ENCODE data around the gene MGP. TPM values are rescaled to one million over a fixed set of nuclear protein-coding genes. Genes with fewer than 3 reads are reported as not detected.
A peak's percentile ranks its signal among the peaks of the same experiment; 100 is the strongest.

The MGP gene
- total RNA-seq, 4 donors from 2014 or later = 136 to 2,566 (median 1,232) TPM

DNA sequence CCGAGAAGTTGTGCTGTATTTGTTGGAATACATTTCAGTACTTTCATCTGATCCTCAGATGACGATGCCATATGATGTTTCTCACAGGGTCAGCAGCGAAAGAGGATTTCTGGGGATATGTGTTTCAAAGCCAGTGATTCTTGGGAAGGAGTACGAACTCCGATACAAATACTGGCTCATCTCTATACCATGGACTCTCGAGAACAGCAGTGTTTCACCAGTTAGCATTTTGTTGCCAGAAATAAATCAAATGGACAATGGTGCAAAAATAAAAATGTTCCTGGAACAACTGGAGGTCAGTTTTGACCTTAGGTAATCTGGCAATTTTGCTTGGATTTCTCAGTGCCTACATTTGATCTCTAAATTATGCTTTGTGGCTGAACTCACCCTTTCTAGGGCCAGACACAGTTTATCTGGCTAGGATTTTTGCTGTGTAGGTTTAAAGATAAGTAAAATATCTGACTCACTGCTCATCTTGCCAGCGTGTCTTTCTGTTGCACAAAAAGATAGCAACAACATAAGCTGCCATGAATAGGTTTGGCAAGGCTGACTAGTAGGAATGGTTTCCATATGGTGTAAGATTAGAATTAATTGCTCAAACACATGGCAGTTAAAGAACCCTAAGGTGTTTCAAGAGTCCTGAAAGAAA is 11.0 kb upstream of the MGP start:
- H3K4me3 ChIP-seq = no peak overlapping the region
- peak overlapping the region; percentile 20 to 51 for H3K27ac ChIP-seq
- DNase-seq = peak in 1 of 2 donors; percentile 52
- no peaks in the 10 kb centered on the region for H3K27me3 ChIP-seq
- no peaks in the 10 kb centered on the region for H3K36me3 ChIP-seq
- TF ChIP-seq POLR2A (IDR thresholded peaks at IDR 0.05) = no peak
- TF ChIP-seq, protein P1, sequence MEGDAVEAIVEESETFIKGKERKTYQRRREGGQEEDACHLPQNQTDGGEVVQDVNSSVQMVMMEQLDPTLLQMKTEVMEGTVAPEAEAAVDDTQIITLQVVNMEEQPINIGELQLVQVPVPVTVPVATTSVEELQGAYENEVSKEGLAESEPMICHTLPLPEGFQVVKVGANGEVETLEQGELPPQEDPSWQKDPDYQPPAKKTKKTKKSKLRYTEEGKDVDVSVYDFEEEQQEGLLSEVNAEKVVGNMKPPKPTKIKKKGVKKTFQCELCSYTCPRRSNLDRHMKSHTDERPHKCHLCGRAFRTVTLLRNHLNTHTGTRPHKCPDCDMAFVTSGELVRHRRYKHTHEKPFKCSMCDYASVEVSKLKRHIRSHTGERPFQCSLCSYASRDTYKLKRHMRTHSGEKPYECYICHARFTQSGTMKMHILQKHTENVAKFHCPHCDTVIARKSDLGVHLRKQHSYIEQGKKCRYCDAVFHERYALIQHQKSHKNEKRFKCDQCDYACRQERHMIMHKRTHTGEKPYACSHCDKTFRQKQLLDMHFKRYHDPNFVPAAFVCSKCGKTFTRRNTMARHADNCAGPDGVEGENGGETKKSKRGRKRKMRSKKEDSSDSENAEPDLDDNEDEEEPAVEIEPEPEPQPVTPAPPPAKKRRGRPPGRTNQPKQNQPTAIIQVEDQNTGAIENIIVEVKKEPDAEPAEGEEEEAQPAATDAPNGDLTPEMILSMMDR (IDR thresholded peaks at IDR 0.05) = no peak
- no peaks in the 10 kb centered on the region for H3K9me3 ChIP-seq
- intact Hi-C loops (cut with DNase I; ENCODE audit: low total_unique reads) = no loop called here
- H3K4me1 ChIP-seq = peaks cover 0 to 9% of the 10 kb centered on the region in 2 donors

DNA sequence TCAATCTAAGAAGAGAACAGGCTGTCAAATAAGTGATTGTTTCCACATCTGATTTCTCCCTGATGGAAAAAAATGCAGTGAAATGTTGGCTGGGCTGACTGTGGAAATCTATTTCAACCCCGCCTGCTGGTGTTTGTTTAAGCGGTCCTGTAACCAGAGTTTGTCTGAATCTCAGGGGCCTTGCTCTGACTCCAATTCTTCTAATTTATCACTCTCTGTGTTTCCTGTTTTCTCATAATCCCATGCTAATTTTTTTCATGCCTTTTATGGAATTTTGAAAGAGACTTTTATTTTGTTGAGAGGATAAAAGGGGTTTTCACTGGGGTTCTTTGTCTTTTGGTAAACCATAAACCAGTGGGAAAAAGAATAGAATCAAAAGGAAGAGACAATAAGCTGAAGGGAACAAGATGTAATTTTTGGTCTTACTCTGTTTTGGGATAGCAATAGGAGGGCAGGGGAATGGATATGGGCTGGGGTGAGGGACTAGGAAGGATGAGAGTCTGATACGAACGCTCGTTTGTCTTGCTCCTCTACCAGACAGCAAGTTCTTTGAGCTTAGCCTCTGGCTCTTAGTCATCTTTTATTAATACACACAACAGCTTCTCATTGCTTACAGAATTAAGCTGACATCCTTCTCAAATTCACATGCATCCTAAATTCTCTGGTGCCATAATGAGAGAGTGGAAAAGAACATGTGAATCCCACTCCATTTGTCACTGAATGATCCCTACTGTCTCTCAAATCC is 8.0 kb upstream of the MGP start:
- TF ChIP-seq, protein P1 (IDR thresholded peaks at IDR 0.05) = no peak
- TF ChIP-seq POLR2A (IDR thresholded peaks at IDR 0.05) = peak in 1 of 2 donors; percentile 3
- H3K27me3 ChIP-seq = no peaks in the 10 kb centered on the region
- peaks cover 0 to 9% of the 10 kb centered on the region in 2 donors for H3K4me1 ChIP-seq
- intact Hi-C loops (cut with DNase I; ENCODE audit: low total_unique reads) = no loop called here
- H3K36me3 ChIP-seq = no peaks in the 10 kb centered on the region
- H3K27ac ChIP-seq = peak overlapping the region; percentile 76 to 77
- H3K9me3 ChIP-seq = no peaks in the 10 kb centered on the region
- DNase-seq = peak in 1 of 2 donors; percentile 42
- no peak overlapping the region for H3K4me3 ChIP-seq

DNA sequence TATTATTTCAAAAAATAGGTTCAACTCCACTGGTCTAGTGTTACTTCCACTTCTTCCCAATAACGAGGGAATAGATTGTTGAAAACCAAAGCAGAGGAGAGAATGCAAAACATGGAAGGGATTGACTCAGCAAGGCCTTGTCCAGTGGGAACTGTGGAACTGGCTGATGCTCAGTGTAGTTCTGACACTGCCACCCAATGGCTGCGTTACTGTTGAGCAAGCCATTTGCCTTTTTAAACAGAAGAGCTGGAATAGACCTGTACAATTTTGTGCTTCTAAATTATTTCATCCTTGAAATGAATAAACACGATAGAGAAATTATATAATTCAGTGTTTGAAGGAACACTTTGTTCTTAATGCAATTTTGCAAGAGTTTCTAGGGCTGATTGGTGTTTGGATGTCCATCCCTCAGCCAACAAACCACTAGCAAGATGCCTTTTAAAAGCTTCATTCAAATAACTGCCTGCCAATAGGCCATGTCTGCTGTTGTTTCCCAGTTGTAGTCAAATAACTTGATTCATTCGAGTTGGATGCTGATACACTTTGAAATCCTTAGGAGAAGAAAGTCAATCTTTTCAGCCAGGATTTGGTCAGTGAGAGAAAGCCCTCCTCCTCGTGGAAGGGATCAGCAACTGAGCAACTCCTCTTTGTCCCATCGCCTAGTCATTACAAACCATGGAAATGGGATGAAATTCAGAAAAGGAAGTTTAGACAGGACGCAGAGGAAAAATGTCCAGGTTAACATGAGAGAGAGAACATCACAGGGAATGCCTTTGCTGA is 7.3 kb upstream of the MGP start:
- no peaks in the 10 kb centered on the region for H3K9me3 ChIP-seq
- H3K4me3 ChIP-seq = no peak overlapping the region
- peak in 1 of 2 donors; percentile 2 for TF ChIP-seq POLR2A (IDR thresholded peaks at IDR 0.05)
- TF ChIP-seq, protein P1 (IDR thresholded peaks at IDR 0.05) = peak in 2 of 4 experiments; percentile 4 to 19
- peak overlapping the region; percentile 76 to 77 for H3K27ac ChIP-seq
- H3K27me3 ChIP-seq = no peaks in the 10 kb centered on the region
- peak; percentile 72 to 78 for DNase-seq
- no peaks in the 10 kb centered on the region for H3K36me3 ChIP-seq
- H3K4me1 ChIP-seq = peaks cover 0 to 9% of the 10 kb centered on the region in 2 donors
- intact Hi-C loops (cut with DNase I; ENCODE audit: low total_unique reads) = no loop called here

DNA sequence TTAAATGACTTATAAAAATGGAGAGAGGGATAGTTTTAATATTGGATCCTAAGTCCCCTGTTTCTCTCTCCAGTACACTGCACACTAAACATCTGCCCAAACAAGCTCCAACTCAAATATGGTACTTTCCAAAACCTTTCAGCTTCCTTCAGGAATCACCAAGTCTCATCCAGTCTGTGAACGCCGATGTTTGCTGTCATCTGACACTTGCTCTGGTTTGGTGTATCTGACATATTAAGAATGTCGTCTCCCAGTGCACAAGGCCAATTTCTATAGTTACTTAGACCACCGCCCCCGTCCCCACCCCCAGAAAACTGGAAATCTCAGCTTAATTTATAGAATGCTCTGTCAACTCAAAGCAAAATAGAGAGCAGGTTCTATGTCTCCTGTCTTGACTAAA is 5.0 kb upstream of the MGP start:
- Histone ChIP-seq H3K27me3 (no peaks in the 10 kb centered on the region), H3K4me1 (peaks cover 0 to 5% of the 10 kb centered on the region in 2 donors), H3K27ac (peak overlapping the region; percentile 69 to 76), H3K4me3 (no peak overlapping the region), H3K36me3 (no peaks in the 10 kb centered on the region), H3K9me3 (no peaks in the 10 kb centered on the region)
- intact Hi-C loops (cut with DNase I; ENCODE audit: low total_unique reads) = no loop called here
- DNase-seq = no peak
- TF ChIP-seq POLR2A (IDR thresholded peaks at IDR 0.05) = no peak
- TF ChIP-seq, protein P1 (IDR thresholded peaks at IDR 0.05) = no peak
